WTC11 (cell line): Measurements from ENCODE around the gene LRIG1. TPM values are rescaled to one million over a fixed set of nuclear protein-coding genes. Genes with fewer than 3 reads are reported as not detected.

Experiments
- ATAC-seq: fragments of 200-7000 bp; cut with Tn5 transposase; 2 replicates; pipeline ENCODE4 v1.10.0; 2021; ENCODE audit warnings: mild to moderate bottlenecking, moderate library complexity
- CTCF ChIA-PET: fragments of 300-600 bp; sonication (Branson Sonifier 250); formaldehyde crosslinking; loops from one replicate; lab custom pipeline; 2021; ENCODE audit warnings: antibody characterized with exemption; lab: Charles Lee
- POLR2A ChIA-PET: fragments of 350-600 bp; sonication (Branson Sonifier 250); formaldehyde crosslinking; loops from one replicate; lab custom pipeline; 2021; ENCODE audit warnings: antibody characterized with exemption; lab: Charles Lee
- DNase-seq: peaks from one replicate; pipeline ENCODE4 v3.0.0; 2021; ENCODE audit warnings: low spot score
- H3K27ac Mint-ChIP-seq: 2 replicates; pipeline ENCODE4 v1.8.0; 2021; ENCODE audit warnings: mixed read lengths
- H3K27me3 Mint-ChIP-seq: 2 replicates; pipeline ENCODE4 v1.8.0; 2021; ENCODE audit warnings: low read depth, mild to moderate bottlenecking, moderate library complexity, mixed read lengths
- H3K36me3 Mint-ChIP-seq: 2 replicates; pipeline ENCODE4 v1.8.0; 2021; ENCODE audit warnings: mixed read lengths
- H3K4me1 Mint-ChIP-seq: 2 replicates; pipeline ENCODE4 v1.8.0; 2022; ENCODE audit warnings: mixed read lengths
- H3K4me3 Mint-ChIP-seq: 2 replicates; pipeline ENCODE4 v1.8.0; 2021; ENCODE audit warnings: mild to moderate bottlenecking, moderate library complexity, mixed read lengths
- H3K9me3 Mint-ChIP-seq: 2 replicates; pipeline ENCODE4 v1.8.0; 2021; ENCODE audit warnings: mixed read lengths
- AFF4 ChIP-seq: sonication (generic); formaldehyde crosslinking; IDR thresholded peaks from 2 replicates; pipeline ENCODE4 v1.8.1; 2023; ENCODE audit warnings: mild to moderate bottlenecking, missing genetic modification reagents, borderline replicate concordance
- ATF1 ChIP-seq: sonication (generic); formaldehyde crosslinking; IDR thresholded peaks from 2 replicates; pipeline ENCODE4 v1.8.1; 2023; ENCODE audit warnings: mild to moderate bottlenecking, moderate library complexity, missing genetic modification reagents
- ATF2 ChIP-seq: sonication (generic); formaldehyde crosslinking; IDR thresholded peaks from 2 replicates; pipeline ENCODE4 v1.8.1; 2022; ENCODE audit warnings: low read depth, missing genetic modification reagents, borderline replicate concordance
- ATF3 ChIP-seq: sonication (generic); formaldehyde crosslinking; conservative IDR thresholded peaks from 2 replicates; pipeline ENCODE4 v1.8.1; 2022; ENCODE audit warnings: mild to moderate bottlenecking, missing genetic modification reagents
- CBFB ChIP-seq: sonication (generic); formaldehyde crosslinking; IDR thresholded peaks from 2 replicates; pipeline ENCODE4 v1.8.1; 2022; ENCODE audit warnings: mild to moderate bottlenecking, low read depth, missing genetic modification reagents
- CREM ChIP-seq: sonication (generic); formaldehyde crosslinking; IDR thresholded peaks from 2 replicates; pipeline ENCODE4 v1.8.1; 2022; ENCODE audit warnings: mild to moderate bottlenecking, missing genetic modification reagents, moderate library complexity
- ELF4 ChIP-seq: sonication (generic); formaldehyde crosslinking; IDR thresholded peaks from 2 replicates; pipeline ENCODE4 v1.8.1; 2022; ENCODE audit warnings: low read depth, mild to moderate bottlenecking, moderate library complexity, missing genetic modification reagents
- EMX1 ChIP-seq: fragments of 250-450 bp; sonication (Bioruptor Pico); IDR thresholded peaks from 2 replicates; pipeline ENCODE4 v1.8.0; 2021; ENCODE audit warnings: mild to moderate bottlenecking
- ETV6 ChIP-seq: sonication (generic); formaldehyde crosslinking; IDR thresholded peaks from 2 replicates; pipeline ENCODE4 v1.8.1; 2022; ENCODE audit warnings: mild to moderate bottlenecking, missing genetic modification reagents
- GABPB1 ChIP-seq: sonication (generic); formaldehyde crosslinking; IDR thresholded peaks from 2 replicates; pipeline ENCODE4 v1.8.1; 2023; ENCODE audit warnings: mild to moderate bottlenecking, missing genetic modification reagents
- GTF2I ChIP-seq: fragments of 250-450 bp; sonication (Bioruptor Pico); conservative IDR thresholded peaks from 2 replicates; pipeline ENCODE4 v1.4.0; 2021; ENCODE audit warnings: mild to moderate bottlenecking
- HMGXB4 ChIP-seq: sonication (generic); formaldehyde crosslinking; IDR thresholded peaks from 2 replicates; pipeline ENCODE4 v1.8.1; 2023; ENCODE audit warnings: mild to moderate bottlenecking, moderate library complexity, missing genetic modification reagents
- IRF1 ChIP-seq: sonication (generic); formaldehyde crosslinking; IDR thresholded peaks from 2 replicates; pipeline ENCODE4 v1.8.0; 2023; ENCODE audit warnings: missing genetic modification reagents
- MYBL2 ChIP-seq: sonication (generic); formaldehyde crosslinking; IDR thresholded peaks from 2 replicates; pipeline ENCODE4 v1.8.1; 2023; ENCODE audit warnings: mild to moderate bottlenecking, moderate library complexity, missing genetic modification reagents
- OVOL2 ChIP-seq: fragments of 250-450 bp; sonication (Bioruptor Pico); IDR thresholded peaks from 2 replicates; pipeline ENCODE4 v1.9.0; 2021; ENCODE audit warnings: mild to moderate bottlenecking, borderline replicate concordance
- PRDM15 ChIP-seq: sonication (generic); formaldehyde crosslinking; IDR thresholded peaks from 2 replicates; pipeline ENCODE4 v1.8.0; 2022; ENCODE audit warnings: missing genetic modification reagents
- PRRX2 ChIP-seq: fragments of 250-450 bp; sonication (Bioruptor Pico); IDR thresholded peaks from 2 replicates; pipeline ENCODE4 v1.8.0; 2021; ENCODE audit warnings: mild to moderate bottlenecking
- RORB ChIP-seq: fragments of 250-450 bp; sonication (Bioruptor Pico); IDR thresholded peaks from 2 replicates; pipeline ENCODE4 v1.9.0; 2021; ENCODE audit warnings: mild to moderate bottlenecking
- SMAD4 ChIP-seq: sonication (generic); formaldehyde crosslinking; IDR thresholded peaks from 2 replicates; pipeline ENCODE4 v1.8.0; 2022; ENCODE audit warnings: mild to moderate bottlenecking, missing genetic modification reagents
- ZNF138 ChIP-seq: sonication (generic); formaldehyde crosslinking; conservative IDR thresholded peaks from 2 replicates; pipeline ENCODE4 v1.8.1; 2022; ENCODE audit warnings: mild to moderate bottlenecking, moderate library complexity, missing genetic modification reagents
- ZNF219 ChIP-seq: sonication (generic); formaldehyde crosslinking; IDR thresholded peaks from 2 replicates; pipeline ENCODE4 v1.8.0; 2023; ENCODE audit warnings: missing genetic modification reagents, mild to moderate bottlenecking, borderline replicate concordance
- total RNA-seq: library from RNA; stranded (reverse); gene quantifications from 3 replicates; pipeline ENCODE4 v1.2.3, GENCODE V29; 2021

The LRIG1 gene
- total RNA-seq, 1 experiment from 2014 or later = 105 TPM

- no peak overlapping the region for H3K4me3 Mint-ChIP-seq
- no peak for DNase-seq
- TF ChIP-seq ATF1 (CRISPR knock-in tag) (no peak), CREM (CRISPR knock-in tag) (no peak), ETV6 (no peak), OVOL2 (CRISPR knock-in tag) (no peak), CBFB (CRISPR knock-in tag) (no peak), IRF1 (CRISPR knock-in tag) (no peak), EMX1 (no peak), GABPB1 (no peak), SMAD4 (CRISPR knock-in tag) (no peak), MYBL2 (CRISPR knock-in tag) (no peak), ATF3 (CRISPR knock-in tag) (no peak), ZNF138 (CRISPR knock-in tag) (no peak), PRDM15 (CRISPR knock-in tag) (no peak), ELF4 (CRISPR knock-in tag) (no peak), AFF4 (CRISPR knock-in tag) (no peak)
- TF ChIP-seq, all 79 proteins: peak for 0
- CTCF ChIA-PET = no interaction called here
- Mint-ChIP-seq H3K27me3 (no peaks in the 10 kb centered on the region), H3K9me3 (no peaks in the 10 kb centered on the region), H3K27ac (peak overlapping the region; percentile 13; the same call in 1 of the 2 replicates), H3K4me1 (peaks cover 95% of the 10 kb centered on the region), H3K36me3 (peaks cover 53% of the 10 kb centered on the region)
- POLR2A ChIA-PET = no interaction called here
- ATAC-seq = no peak
These were observed 51.3 kb downstream of the LRIG1 start for GRCh38 chr3:66449411-66449974.

GRCh38 chr3:66444146-66444644 lies 56.6 kb downstream of the LRIG1 start:
- Mint-ChIP-seq H3K27ac (peak overlapping the region; percentile 95), H3K4me3 (no peak overlapping the region), H3K9me3 (no peaks in the 10 kb centered on the region), H3K36me3 (peaks cover 36% of the 10 kb centered on the region), H3K4me1 (peaks cover 93% of the 10 kb centered on the region), H3K27me3 (no peaks in the 10 kb centered on the region)
- no peak for ATAC-seq
- ChIA-PET POLR2A (interaction anchor here (1.4 to 2.9 kb wide), 2 partner anchors 47 to 51 kb away, joined by 3 to 13 read pairs; no protein-coding TSS in a partner anchor), CTCF (interaction anchor here (0.5 to 4.4 kb wide), 3 partner anchors 10 to 378 kb away, joined by 3 to 22 read pairs (median 3); no protein-coding TSS in a partner anchor)
- no peak for DNase-seq
- TF ChIP-seq CREM (CRISPR knock-in tag) (no peak), CBFB (CRISPR knock-in tag) (no peak), PRRX2 (CRISPR knock-in tag) (no peak), GTF2I (no peak), ZNF219 (CRISPR knock-in tag) (no peak), RORB (no peak), HMGXB4 (CRISPR knock-in tag) (no peak), ATF2 (CRISPR knock-in tag) (no peak)
